ENCODE measurements around the gene GSX2.
"Not testable (repeated sequence)": the region's sequence is repeated elsewhere in the genome, so short reads cannot be mapped to it uniquely, and the experiment has no call there.

GSX2 gene

DNA sequence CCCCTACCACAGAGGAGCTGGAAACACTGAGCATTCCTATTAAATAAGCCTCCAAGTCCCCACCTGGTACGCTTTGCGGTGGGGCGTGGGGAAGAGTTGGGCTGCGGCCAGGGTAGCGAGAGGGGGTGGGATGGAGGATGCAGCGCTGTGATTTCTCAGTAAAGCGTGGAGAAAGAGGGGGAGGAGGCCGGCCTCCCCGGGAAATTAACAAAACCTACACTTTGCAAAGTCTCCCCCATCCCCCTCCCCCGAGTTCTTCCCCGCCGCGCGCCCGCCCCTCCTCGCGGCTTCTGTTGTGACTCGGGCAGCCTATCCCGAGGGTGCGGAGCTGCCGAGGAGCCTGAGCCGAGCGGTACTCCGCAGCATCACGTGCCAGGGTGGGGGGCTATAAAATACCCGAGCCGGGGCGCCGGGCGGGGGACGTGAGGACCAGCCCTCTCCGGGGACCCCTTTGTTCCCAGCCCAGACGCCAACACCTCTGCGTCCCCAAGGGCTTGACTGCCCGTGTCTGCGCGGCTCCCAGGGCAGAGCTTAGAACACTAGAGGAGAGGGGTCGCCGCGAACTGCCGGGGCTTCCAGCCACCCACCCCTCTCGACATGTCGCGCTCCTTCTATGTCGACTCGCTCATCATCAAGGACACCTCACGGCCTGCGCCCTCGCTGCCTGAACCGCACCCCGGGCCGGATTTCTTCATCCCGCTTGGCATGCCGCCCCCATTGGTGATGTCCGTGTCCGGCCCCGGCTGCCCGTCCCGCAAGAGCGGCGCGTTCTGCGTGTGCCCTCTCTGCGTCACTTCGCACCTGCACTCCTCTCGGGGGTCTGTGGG, at the start of gene GSX2:
Gene GSX2, plus strand, starts transcription at position 416 of the 827 bp plus-strand sequence. Its CDS starts 182 bp downstream, at position 598.
- TF ChIP-seq, protein P1, sequence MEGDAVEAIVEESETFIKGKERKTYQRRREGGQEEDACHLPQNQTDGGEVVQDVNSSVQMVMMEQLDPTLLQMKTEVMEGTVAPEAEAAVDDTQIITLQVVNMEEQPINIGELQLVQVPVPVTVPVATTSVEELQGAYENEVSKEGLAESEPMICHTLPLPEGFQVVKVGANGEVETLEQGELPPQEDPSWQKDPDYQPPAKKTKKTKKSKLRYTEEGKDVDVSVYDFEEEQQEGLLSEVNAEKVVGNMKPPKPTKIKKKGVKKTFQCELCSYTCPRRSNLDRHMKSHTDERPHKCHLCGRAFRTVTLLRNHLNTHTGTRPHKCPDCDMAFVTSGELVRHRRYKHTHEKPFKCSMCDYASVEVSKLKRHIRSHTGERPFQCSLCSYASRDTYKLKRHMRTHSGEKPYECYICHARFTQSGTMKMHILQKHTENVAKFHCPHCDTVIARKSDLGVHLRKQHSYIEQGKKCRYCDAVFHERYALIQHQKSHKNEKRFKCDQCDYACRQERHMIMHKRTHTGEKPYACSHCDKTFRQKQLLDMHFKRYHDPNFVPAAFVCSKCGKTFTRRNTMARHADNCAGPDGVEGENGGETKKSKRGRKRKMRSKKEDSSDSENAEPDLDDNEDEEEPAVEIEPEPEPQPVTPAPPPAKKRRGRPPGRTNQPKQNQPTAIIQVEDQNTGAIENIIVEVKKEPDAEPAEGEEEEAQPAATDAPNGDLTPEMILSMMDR (IDR thresholded peaks at IDR 0.05; ENCODE audit: control insufficient read depth, extremely low read depth, insufficient read depth), result no peak
- DNase-seq (ENCODE audit: low read depth), result no peak
- H3K4me3 ChIP-seq (ENCODE audit: low read depth, low read length), result no peak within 1 kb of the TSS

DNA sequence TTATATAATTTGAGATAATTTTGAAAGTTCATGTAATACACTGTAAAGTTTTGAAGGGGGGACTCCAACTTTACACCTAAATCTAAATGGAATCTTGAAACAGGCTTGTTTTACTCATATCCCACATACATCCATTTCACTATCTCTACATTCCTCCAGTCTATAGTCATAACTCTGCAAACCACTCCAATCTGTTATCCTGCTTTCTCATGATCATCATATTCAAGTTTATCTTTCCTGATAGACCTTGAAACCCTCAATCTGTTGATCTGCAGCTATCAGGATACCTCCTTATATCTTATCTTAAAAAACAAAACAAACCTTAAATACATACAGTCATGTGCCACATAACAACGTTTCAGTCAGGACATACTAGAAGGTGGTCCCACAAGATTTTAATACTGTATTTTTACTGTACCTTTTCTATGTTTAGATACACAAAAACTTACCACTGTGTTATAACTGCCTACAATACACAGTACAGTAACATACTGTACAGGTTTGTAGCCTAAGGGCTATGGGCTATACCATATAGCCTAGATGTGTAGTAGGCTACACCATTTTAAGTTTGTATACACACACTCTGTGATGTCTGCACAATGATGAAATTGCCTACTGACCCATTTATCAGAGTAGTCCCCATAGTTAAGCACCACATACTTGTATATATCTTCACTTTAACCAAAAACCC, 49.6 kb upstream of the GSX2 start:
- H3K4me3 ChIP-seq (ENCODE audit: low read depth, low read length), result no peak overlapping the region
- TF ChIP-seq, protein P1 (IDR thresholded peaks at IDR 0.05; ENCODE audit: control insufficient read depth, extremely low read depth, insufficient read depth), result no peak
- DNase-seq (ENCODE audit: low read depth), result no peak

DNA sequence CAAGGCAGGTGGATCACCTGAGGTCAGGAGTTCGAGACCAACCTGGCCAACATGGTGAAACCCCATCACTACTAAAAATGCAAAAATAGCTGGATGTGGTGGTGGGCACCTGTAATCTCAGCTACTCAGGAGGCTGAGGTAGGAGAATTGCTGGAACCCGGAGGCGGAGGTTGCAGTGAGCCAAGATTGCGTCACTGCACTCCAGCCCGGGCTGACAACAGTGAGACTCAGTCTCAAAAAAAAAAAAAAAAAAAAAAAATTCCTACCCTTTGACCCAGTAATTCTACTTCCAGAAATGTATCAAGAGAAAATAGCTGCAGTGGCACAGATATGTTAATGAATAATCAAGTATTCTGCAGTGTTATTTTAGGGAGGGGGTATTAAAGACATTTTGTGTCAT, 46.6 kb upstream of the GSX2 start:
- DNase-seq (ENCODE audit: low read depth); H3K4me3 ChIP-seq (ENCODE audit: low read depth, low read length): not testable (repeated sequence)

DNA sequence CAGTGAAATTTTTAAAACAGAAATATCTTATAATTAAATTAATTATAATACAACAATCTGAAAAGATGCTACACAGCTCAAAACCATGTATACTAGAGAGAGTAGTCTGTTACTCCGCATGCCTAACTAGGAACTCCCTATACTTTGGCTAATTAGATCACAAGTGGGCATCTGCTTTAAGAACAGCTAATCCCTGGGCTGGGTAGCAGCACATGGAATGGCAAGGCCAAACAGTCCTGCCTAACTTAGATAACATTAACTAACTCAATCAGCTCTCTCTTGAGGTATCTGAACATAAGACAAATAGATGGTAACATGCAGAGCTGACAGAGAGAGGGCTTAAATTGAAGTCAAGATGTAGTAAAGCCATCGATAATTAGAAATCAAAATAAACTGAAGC, 45.5 kb upstream of the GSX2 start:
- no peak overlapping the region for H3K4me3 ChIP-seq (ENCODE audit: low read depth, low read length)
- TF ChIP-seq, protein P1 (IDR thresholded peaks at IDR 0.05; ENCODE audit: control insufficient read depth, extremely low read depth, insufficient read depth), result no peak
- DNase-seq (ENCODE audit: low read depth), result no peak

DNA sequence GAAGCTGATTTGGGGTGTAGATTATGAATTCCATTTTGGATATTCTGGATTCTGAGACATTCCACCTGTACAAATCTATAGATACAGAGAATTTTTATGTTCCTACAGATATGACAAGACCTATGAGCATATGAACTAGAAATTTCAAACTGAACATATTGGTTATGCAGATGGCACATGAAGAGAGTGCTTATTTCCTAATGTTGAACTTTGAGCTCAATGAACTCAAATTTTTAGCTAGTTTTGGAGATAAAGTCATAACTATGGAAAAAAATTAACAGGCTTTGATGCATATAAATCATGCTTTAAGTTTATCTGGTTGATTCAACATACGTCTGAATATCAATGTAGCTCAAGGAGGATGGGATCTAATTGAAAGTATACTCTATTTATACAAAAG, 44.5 kb upstream of the GSX2 start:
- H3K4me3 ChIP-seq (ENCODE audit: low read depth, low read length), result no peak overlapping the region
- TF ChIP-seq, protein P1 (IDR thresholded peaks at IDR 0.05; ENCODE audit: control insufficient read depth, extremely low read depth, insufficient read depth), result no peak
- no peak for DNase-seq (ENCODE audit: low read depth)

DNA sequence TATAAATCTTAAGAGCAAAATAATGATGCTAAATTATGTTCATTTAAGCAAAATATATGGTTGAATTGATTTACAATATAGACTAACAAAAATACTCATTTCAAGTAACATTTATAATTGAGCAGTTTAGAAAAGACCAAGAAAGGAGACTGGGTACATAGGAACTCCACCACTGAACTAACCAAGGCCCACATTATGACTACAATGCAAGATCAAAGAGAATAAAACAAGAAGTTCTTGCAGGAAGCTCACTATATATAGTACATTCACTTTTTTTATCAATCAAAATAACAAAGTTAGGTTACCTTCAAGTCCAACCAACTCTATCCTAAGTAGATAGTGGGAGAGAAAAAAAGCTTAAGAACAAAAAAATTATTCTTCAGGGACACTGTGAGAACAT, 43.6 kb upstream of the GSX2 start:
- DNase-seq (ENCODE audit: low read depth), result no peak
- H3K4me3 ChIP-seq (ENCODE audit: low read depth, low read length), result no peak overlapping the region
- TF ChIP-seq, protein P1 (IDR thresholded peaks at IDR 0.05; ENCODE audit: control insufficient read depth, extremely low read depth, insufficient read depth), result no peak

DNA sequence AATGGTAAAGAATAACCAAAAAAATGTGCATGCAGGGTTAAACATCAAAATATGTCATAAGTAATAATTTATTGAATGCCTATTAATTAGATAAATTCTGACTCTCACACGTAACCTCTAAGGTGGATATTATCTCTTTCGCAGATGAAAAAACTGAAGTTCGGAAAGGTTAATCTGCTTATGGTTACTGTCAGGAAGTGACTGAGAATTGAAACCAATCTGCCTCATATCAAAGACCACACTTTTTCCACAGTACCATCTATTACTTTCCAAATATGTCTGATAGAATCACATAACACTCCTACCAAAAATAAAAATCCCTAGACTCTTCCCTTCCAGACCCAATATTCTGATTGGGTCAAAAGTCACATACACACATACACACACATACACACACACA, 41.8 kb upstream of the GSX2 start:
- no peak overlapping the region for H3K4me3 ChIP-seq (ENCODE audit: low read depth, low read length)
- no peak for DNase-seq (ENCODE audit: low read depth)
- TF ChIP-seq, protein P1 (IDR thresholded peaks at IDR 0.05; ENCODE audit: control insufficient read depth, extremely low read depth, insufficient read depth), result no peak
